HG03159 (cell line): Measurements from ENCODE around the gene PAFAH1B2.
"Not testable (repeated sequence)": the region's sequence is repeated elsewhere in the genome, so short reads cannot be mapped to it uniquely, and the experiment has no call there.

Experiments used
- ATAC-seq: cut with Tn5 transposase; IDR thresholded peaks from one replicate; pipeline ENCODE4 v1.9.1; 2021; ENCODE audit warnings: mild to moderate bottlenecking, moderate library complexity; ENCODE audit not compliant: unreplicated experiment

The PAFAH1B2 gene, protein sequence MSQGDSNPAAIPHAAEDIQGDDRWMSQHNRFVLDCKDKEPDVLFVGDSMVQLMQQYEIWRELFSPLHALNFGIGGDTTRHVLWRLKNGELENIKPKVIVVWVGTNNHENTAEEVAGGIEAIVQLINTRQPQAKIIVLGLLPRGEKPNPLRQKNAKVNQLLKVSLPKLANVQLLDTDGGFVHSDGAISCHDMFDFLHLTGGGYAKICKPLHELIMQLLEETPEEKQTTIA

DNA sequence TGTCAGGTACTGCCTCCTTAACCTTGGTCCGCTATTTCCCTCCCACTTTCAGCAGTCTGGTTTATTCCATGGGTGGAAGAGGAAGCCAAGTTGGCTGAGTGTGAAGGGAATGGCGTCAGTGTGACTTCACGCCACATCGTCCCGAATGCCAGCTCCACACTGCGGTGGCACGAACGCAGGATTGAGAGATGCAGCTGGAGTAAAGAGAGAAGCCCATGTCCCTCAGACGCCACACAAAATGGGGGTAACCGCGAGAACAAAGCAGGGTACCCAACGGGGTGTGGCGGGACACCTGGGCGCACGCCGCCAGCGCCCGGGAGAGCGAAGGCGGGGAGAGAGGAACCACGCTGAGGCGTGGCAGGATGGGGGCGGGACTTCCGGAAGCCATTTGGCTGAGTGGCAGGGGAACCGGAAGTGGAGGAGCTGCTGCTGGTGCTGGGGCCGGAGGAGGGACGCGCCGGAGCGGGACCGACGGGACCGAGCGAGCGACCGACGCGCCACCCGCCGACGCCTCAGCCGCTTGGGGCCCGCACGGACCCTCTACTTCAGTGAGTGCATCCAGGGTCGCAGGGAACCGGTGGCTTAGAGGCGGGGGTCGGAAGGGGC, at the start of gene PAFAH1B2:
TSS of gene PAFAH1B2 (plus strand) at position 417 of the 606 bp plus-strand sequence. CDS start 8,161 bp downstream, outside the sequence.
- peak; percentile 93 for ATAC-seq

DNA sequence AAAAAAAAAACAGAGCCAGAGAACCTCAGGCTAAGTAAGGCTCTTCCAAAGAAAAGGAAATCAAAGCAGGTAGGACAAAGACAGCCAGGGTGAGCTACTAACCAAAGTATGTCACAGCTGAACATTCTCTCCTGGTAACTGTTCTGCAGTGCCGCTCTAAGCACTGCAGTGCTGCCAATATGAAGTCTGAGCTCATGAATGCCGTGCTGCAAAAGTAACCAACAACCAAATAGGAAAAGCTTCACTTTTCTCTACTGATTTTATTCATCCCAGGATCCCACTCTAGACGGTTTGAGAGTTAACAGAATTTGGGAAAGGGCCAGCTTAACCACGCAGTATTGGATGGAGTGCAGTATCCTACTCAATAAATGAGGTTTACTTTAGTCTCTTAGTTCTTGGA, 49.3 kb upstream of the PAFAH1B2 start:
- ATAC-seq: no peak

DNA sequence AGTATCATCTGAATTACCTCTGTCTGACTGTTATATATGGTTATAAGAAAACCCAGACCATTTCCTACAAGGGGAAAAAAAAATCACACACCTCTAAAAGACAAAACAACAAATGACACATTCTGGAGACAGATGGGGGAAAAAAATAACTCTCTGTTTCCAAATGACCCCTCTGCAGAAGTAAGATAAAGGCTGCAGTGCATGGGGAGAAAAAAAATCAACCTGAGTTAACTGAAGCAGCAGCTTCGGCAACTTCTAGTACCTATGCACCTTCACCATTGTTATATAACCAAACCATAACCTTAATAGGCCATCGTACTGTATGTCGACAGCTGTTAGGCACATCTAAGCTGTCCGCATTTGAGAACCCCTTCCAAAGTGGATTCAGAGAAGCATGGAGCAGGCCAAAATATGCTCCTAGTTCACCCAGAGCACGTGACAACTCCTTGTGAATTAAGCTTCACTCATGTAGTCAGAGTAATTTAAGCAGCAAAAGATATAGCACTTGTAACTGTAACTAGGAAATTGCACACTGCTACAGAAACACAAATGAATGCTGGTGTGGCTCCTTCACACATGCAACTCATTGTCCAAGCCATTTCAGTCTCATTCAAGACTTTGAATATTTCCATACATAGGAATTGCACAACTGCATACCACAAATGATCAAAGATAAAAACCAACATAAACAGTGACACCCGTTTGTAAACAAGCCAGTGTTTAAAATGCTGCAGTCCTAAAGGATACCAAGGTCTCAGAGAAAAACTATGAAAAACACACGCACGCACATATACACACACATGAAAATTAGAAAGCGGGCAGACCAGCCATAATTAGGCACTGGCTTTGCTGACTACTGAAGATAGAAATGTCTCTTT, 48.6 kb upstream of the PAFAH1B2 start:
- no peak for ATAC-seq

DNA sequence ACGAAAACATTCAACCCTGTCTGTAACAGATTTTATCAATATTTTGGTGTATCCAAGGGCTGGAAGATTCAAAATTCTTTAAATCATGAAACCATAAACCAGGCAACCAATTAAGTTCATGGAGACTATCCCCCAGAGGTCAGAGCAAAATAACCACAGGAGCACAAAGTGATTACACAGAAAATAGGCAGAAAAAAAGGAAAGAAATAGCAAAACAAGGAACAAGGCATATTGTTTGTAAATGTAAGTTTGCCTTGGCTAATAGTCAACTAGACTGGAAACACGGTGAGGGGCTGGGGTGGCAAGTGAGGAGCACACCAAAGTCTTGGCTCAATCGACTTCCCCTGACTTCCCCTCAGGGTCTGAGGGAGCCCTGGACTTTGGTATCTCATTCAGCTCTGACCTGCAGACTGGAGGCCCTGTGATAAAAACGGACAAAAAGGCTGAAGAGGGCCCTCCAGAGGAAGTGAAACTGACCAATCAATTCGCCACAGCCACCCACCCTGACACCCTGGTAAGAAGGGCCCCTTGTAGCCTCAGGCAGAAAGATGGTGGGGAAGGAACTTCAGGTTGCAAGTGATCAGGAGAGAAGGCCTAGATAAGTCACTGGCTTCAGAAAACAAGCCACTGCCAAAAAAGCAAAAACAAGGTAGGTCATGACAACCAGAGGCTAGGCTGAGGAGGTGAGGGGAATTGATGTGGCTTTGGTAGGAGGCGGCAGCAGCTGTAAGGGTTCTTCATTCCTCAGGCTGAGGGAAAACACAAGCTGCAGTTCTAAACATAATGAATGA, 47.7 kb upstream of the PAFAH1B2 start:
- ATAC-seq: no peak

DNA sequence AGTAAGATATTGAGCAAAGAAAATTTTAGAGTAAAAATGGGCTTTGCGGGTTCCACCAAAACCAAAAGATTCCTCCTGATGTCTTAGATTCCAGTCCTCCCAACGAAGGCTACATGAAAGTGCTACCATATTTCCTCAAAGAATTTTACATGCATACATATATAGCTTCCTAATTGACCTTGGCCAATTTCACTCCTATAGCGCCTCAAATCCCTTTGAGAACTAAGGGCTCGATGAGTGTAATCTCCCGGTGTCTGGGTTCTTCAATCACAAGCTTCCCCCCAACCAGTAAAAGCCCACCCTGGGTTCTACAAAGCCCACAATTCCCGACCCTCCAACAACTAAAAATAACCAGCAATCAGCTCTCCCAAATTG, 47.1 kb upstream of the PAFAH1B2 start:
- ATAC-seq: no peak

DNA sequence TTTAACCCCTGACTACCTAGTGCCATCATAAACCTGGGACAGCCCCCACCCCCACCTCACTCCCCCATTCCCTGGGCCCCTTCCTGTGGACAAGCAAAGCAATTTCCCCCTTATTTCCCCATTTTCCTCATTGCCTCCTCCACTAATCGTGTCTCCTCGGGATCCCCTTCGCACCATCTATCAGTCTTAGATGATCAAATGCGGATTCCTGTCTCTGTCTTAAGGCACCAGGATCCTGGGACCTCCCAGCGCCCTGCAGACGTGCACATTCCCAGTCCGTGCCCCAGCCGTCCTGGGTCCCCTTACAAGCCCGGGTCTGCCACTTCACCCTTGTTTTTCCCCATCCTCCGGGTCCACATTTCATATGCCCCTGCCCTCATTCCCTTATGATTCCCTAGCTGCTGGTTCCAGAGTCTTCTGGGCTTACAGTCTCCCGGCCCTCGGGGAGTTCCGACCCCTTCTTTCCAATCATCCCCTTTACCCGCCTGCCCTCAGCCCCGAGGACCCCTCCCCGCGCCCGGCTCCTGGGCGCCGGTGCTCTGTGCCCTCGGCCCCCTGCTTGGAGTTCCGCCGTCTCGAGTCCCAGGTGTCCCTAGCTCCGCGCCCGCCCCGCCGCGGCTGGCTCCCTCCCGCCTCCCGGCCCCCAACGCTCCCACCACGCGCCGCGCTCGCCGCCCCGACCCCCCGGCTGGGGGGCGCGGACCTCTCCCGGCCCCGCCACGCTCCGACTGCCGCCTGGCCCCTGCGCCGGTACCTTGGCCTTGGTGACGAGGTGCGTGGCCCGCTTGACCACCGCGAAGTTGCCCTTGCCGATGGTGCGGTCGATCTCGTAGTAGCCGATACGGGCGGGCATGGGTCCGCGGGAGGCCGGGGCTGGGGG, 46.5 kb upstream of the PAFAH1B2 start:
- peak; percentile 21 for ATAC-seq

DNA sequence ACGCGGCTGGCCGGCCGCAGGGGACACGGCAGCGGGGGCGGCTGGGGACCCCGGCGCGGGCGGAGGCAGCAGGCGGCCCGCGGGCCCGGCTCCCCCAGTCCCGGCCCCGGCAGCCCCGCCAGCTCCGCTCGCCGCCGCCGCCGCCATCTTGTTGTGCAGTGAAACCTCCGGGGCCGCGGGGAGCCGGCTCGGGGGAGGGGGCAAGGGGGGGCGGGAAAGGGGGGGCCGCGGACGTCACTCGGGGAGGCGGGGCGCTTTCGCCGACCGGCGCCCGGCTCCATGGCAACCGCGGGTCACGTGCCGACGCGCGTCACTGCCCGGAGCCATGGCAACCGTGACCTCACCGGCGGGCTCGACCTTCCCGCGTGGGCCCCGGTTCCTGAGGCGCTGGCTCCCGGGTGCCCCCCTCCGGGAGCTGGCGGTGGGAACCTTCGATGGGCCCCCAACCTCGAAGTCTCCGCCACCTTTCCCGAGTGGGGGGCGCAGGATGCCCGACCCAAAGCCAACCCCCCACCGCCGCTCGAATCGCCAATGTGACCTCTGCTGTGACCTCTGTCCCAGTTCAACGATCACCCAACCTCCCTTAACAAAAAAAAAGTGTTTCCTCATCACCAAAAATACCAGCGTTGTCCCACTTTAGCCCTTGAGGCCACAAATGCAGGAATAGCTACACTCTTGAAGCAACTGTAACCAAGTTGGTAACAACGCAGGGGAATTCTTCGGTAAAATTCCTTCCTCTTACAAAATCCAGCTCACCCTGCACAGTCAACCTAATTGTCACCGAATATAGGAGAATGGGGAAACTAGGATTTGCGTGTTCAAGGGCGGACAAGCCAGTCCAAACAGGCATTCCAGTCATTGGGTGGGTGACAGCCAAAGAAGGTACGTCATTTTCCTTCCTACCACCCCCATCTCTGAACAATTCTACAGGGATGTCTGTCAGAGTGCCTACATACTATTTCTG, 45.5 kb upstream of the PAFAH1B2 start, which contains the start of gene SIK3:
TSS of gene SIK3 (minus strand) at position 160 of the 964 bp plus-strand sequence. CDS start at position 147, 13 bp downstream.
- ATAC-seq: peak; percentile 79

DNA sequence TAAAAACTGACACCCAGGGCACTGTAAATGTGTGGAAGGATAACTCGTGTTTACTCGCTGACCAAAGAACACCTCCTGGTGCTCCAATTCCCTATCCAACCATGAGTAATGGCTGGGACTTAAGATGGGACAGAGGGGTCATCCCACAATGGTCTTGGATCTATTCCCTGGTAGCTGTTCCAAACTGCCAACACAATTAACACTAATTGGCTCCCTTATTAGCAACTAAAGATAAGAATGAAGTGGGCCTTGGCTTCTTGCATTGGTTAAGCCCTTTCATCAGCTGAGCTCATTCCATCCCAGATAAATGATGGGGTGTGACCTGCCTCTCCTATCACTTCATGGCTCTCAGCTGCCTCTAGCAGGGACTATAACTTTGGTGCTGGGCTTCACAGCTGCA, 44.4 kb upstream of the PAFAH1B2 start:
- ATAC-seq: no peak

DNA sequence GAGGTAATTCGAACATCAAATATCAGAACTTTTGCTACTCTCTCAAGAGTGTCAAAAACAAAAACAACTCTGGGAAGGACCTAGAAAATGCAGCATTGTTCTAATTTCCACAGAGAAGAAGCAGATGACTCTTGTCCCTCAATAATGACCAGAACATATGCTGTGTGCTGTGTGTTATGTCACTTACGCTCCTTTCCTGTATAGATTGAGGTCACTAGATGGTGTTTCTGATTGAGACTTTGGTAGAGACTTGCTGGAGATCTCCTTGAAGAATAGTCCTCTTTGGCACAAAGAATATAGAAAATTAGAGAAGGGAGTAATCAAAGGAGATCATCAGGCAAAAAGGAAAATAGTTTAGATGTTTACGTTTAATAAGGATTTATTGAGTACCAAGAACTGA, 43.5 kb upstream of the PAFAH1B2 start:
- ATAC-seq: no peak

DNA sequence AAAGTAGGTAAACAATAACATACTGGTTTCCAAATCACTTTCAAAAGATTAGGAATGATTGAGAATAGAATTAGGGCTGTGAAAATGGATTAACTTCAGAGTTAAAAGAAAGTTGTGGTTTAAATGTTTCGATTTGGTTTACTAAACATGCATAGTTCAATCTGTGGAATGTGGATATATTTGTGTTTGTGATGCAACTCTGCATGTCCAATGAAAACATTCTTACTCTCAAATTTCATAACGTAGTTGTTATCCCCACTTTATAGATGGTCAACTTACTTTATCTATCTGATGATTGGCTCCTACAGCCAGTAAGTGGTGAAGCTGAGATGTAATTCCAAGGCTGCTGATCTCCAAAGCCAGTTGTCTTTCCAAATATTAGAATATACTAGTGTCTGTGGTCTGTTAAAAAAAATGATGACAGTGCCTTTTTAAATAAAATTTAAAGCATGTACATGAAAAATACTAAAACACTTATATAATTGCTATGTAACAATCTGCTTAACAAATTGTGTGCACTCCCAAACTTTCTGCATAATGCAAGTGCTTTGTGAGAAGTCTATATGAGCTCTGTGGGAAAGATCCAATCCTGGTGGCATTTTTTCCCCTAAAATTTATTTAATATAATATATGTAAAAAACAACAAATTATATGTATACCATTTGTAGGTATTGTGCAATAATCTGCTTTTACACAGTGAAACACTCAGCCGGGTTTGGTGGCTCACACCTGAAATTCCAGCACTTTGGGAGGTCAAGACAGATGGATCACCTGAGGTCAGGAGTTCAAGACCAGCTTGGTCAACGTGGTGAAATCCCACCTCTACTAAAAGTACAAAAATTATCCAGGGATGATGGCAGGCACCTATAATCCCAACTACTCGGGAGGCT, 36.1 kb upstream of the PAFAH1B2 start:
- ATAC-seq: no peak

DNA sequence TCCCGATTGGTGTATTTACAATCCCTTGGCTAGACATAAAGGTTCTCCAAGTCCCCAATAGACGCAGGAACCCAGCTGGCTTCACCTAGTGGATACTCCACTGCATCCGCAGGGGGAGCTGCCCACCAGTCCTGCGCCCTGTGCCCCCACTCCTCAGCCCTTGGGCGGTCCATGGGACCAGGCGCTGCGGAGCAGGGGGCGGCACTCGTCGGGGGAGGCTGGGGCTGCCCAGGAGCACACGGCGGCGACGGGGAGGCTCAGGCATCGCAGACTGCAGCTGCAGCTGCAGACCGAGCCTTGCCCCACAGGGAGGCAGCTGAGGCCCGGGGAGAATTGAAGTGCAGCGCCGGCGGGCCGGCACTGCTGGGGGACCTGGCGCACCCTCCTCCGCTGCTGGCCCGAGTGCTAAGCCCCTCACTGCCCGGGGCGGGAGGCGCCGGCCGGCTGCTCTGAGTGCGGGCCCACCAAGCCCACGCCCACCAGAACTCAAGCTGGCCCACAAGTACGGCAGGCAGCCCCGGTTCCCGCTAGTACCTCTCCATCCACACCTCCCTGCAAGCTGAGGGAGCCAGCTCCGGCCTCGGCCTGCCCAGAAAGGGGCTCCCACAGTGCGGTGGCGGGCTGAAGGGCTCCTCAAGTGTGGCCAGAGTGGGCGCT, 33.7 kb upstream of the PAFAH1B2 start:
- no peak for ATAC-seq

DNA sequence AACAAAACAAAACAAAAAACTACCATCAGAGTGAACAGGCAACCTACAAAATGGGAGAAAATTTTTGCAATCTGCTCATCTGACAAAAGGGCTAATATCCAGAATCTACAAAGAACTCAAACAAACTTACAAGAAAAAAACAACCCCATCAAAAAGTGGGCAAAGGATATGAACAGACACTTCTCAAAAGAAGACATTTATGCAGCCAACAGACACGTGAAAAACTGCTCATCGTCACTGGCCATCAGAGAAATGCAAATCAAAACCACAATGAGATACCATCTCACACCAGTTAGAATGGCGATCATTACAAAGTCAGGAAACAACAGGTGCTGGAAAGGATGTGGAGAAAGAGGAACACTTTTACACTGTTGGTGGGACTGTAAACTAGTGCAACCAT, 31.6 kb upstream of the PAFAH1B2 start:
- not testable (repeated sequence) for ATAC-seq

DNA sequence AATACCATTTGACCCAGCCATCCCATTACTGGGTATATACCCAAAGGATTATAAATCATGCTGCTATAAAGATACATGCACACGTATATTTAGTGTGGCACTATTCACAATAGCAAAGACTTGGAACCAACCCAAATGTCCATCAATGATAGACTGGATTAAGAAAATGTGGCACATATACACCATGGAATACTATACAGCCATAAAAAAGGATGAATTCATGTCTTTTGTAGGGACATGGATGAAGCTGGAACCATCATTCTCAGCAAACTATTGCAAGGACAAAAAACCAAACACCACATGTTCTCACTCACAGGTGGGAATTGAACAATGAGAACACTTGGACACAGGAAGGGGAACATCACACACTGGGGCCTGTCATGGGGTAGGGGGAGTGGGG, 31.1 kb upstream of the PAFAH1B2 start:
- not testable (repeated sequence) for ATAC-seq

DNA sequence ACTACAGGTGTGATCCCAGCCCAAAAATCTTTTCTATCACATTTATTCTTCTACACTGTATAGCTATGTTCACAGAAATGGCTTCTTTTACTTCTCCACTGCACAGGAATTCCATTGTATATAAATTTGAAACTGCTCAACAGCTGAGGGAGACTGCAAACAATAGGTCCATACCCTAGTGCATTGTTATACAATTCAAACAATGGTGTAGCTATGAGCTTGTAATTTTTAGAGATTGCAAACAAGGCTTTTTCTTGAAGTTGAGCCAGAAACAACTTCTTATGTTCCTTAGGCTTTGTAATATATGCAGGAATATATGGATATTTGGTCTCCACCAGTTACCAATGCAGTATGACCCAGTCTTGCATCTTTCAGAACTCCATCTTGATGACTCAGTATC, 26.4 kb upstream of the PAFAH1B2 start:
- ATAC-seq: no peak

DNA sequence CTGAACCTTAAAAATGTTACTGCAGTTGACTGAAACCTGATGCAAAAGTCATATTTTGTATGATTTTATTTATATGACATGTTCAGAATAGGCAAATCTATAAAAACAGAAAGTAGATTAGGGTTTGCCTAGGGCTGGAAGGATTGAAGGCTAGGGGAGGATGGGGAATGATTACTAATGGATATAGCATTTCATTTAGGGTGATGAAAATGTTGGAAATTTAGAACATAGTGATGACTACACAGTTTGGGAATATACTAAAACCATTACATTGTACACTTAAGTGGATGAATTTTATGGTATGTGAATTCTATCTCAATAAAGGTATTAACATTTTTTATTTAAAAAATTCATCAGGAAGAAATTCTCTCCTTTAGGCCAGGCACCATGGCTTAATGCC, 22.9 kb upstream of the PAFAH1B2 start:
- ATAC-seq: no peak

DNA sequence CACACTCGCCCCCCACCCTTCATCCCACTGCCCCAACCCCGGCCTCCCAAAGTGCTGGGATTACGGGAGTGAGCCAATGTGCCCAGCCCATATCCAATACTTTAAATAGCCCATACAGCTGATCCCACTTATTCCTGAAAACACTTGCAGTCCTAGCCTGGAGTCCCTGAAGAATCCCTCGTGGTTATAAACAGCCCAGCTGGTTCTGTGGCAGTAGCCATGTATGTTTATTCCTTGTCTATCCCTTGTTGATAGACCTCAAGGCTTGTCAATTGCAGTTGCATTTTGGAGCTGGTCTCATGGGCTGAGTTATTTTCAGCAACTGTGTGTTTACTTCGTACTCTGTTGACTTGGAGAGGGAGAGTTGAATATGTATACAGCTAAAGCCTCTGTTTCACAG, 21.5 kb upstream of the PAFAH1B2 start:
- no peak for ATAC-seq

DNA sequence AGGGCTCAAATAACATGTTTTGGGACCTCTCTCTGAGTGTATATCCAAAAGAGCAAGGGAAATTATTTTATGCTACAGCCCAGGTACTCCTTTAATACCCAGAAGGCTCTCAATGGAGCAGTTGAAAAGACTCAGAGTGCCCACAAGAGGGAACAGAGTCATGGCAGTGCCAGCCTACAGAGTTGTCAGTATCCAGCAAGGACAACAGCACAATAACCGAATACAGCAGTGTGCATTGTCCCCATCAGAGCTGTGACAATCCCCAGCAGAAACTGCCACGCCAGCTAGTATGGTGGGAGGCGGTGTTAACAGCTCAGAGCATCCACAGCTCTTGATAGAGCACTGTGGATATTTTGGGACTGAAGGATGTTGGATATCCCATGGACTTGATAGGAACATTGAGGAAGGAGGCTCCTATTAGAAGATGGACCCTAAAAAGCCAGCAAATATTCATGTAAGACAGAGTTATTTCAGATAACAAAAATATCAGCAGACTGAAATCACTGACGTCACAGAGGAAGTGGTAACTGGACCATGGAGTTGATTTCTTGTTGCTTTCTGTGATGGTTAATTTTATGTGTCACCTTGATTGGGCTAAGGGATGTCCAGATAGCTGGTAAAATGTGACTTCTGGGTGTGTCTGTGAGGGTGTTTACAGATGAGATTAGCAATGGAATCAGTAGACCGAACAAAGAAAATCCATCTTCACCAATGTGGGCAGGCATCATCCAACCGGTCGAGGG, 17.7 kb upstream of the PAFAH1B2 start:
- no peak for ATAC-seq
